ENCODE measurements around the gene SIK3.
"Not testable (repeated sequence)": the region's sequence is repeated elsewhere in the genome, so short reads cannot be mapped to it uniquely, and the experiment has no call there.

The SIK3 gene

GRCh38 chr11:117042689-117043088 lies 55.5 kb downstream of the SIK3 start:
- no peak for DNase-seq

- DNase-seq: no peak
These were observed 58.3 kb downstream of the SIK3 start for GRCh38 chr11:117039900-117040299.

- no peak for DNase-seq
These were observed 59.0 kb downstream of the SIK3 start for GRCh38 chr11:117039270-117039669.

- DNase-seq: no peak
These were observed 60.3 kb downstream of the SIK3 start for GRCh38 chr11:117037975-117038350.

GRCh38 chr11:117037279-117037974 lies 60.8 kb downstream of the SIK3 start:
- no peak for DNase-seq

GRCh38 chr11:117034901-117035300 lies 63.3 kb downstream of the SIK3 start:
- DNase-seq: no peak

- DNase-seq: no peak
These were observed 71.5 kb downstream of the SIK3 start for GRCh38 chr11:117026593-117027330.

- DNase-seq: not testable (repeated sequence)
These were observed 74.5 kb downstream of the SIK3 start for GRCh38 chr11:117023707-117024106.

- DNase-seq: no peak
These were observed 75.0 kb downstream of the SIK3 start for GRCh38 chr11:117023178-117023577.

GRCh38 chr11:117022526-117022925 lies 75.7 kb downstream of the SIK3 start:
- no peak for DNase-seq

- DNase-seq: no peak
These were observed 77.2 kb downstream of the SIK3 start for GRCh38 chr11:117020869-117021564.

- no peak for DNase-seq
These were observed 77.9 kb downstream of the SIK3 start for GRCh38 chr11:117020287-117020686.

GRCh38 chr11:117019871-117020270 lies 78.4 kb downstream of the SIK3 start:
- DNase-seq: no peak

- DNase-seq: no peak
These were observed 80.8 kb downstream of the SIK3 start for GRCh38 chr11:117017456-117017855.

- DNase-seq: no peak
These were observed 81.5 kb downstream of the SIK3 start for GRCh38 chr11:117016747-117017146.

GRCh38 chr11:117016246-117016645 lies 82.0 kb downstream of the SIK3 start:
- no peak for DNase-seq

GRCh38 chr11:117011541-117011898 lies 86.7 kb downstream of the SIK3 start:
- no peak for DNase-seq

- no peak for DNase-seq
These were observed 87.3 kb downstream of the SIK3 start for GRCh38 chr11:117010808-117011540.

GRCh38 chr11:117009905-117010605 lies 88.2 kb downstream of the SIK3 start:
- no peak for DNase-seq

GRCh38 chr11:117005758-117006157 lies 92.5 kb downstream of the SIK3 start:
- no peak for DNase-seq

GRCh38 chr11:117002639-117003299 lies 95.5 kb downstream of the SIK3 start:
- DNase-seq: no peak

Data from NCI-H1436 (cell line).